HG03159 (cell line): ENCODE measurements around the gene PHLPP1.
A peak's percentile ranks its signal among the peaks of the same experiment; 100 is the strongest.
"Not testable (repeated sequence)": the region's sequence is repeated elsewhere in the genome, so short reads cannot be mapped to it uniquely, and the experiment has no call there.

Experiments
- ATAC-seq: cut with Tn5 transposase; IDR thresholded peaks from one replicate; pipeline ENCODE4 v1.9.1; 2021; ENCODE audit warnings: mild to moderate bottlenecking, moderate library complexity; ENCODE audit not compliant: unreplicated experiment

PHLPP1 gene

GRCh38 chr18:62740650-62741049 lies 25.3 kb downstream of the PHLPP1 start:
- ATAC-seq: not testable (repeated sequence)

- ATAC-seq: no peak
Observed at GRCh38 chr18:62741118-62741566, 25.8 kb downstream of the PHLPP1 start.

- ATAC-seq: no peak
Observed at GRCh38 chr18:62741584-62741983, 26.2 kb downstream of the PHLPP1 start.

- ATAC-seq: peak; percentile 66
Observed at GRCh38 chr18:62744076-62744968, 29.0 kb downstream of the PHLPP1 start.

GRCh38 chr18:62745089-62745751 lies 29.9 kb downstream of the PHLPP1 start:
- ATAC-seq: no peak

GRCh38 chr18:62749389-62749788 lies 34.0 kb downstream of the PHLPP1 start:
- ATAC-seq: no peak

- ATAC-seq: no peak
Observed at GRCh38 chr18:62751341-62751821, 36.0 kb downstream of the PHLPP1 start.

- no peak for ATAC-seq
Observed at GRCh38 chr18:62751977-62752376, 36.6 kb downstream of the PHLPP1 start.

GRCh38 chr18:62754026-62754425 lies 38.7 kb downstream of the PHLPP1 start:
- ATAC-seq: no peak

GRCh38 chr18:62755454-62755853 lies 40.1 kb downstream of the PHLPP1 start:
- ATAC-seq: no peak

- ATAC-seq: no peak
Observed at GRCh38 chr18:62755946-62756345, 40.6 kb downstream of the PHLPP1 start.

GRCh38 chr18:62757399-62758010 lies 42.2 kb downstream of the PHLPP1 start:
- no peak for ATAC-seq

- no peak for ATAC-seq
Observed at GRCh38 chr18:62758591-62758990, 43.2 kb downstream of the PHLPP1 start.

- no peak for ATAC-seq
Observed at GRCh38 chr18:62759704-62760402, 44.5 kb downstream of the PHLPP1 start.

- no peak for ATAC-seq
Observed at GRCh38 chr18:62760403-62760734, 45.0 kb downstream of the PHLPP1 start.

GRCh38 chr18:62763101-62763521 lies 47.8 kb downstream of the PHLPP1 start:
- no peak for ATAC-seq

- ATAC-seq: no peak
Observed at GRCh38 chr18:62766266-62766665, 50.9 kb downstream of the PHLPP1 start.

- ATAC-seq: no peak
Observed at GRCh38 chr18:62767321-62767720, 52.0 kb downstream of the PHLPP1 start.

GRCh38 chr18:62767836-62768557 lies 52.7 kb downstream of the PHLPP1 start:
- no peak for ATAC-seq

GRCh38 chr18:62768558-62768943 lies 53.2 kb downstream of the PHLPP1 start:
- ATAC-seq: no peak
